GM12878 (cell line): ENCODE measurements around the gene IPPK. TPM values are rescaled to one million over a fixed set of nuclear protein-coding genes. Genes with fewer than 3 reads are reported as not detected.

ENCODE experiments used
- ATAC-seq: fragments of 200-7000 bp; cut with Tn5 transposase; 3 replicates; pipeline ENCODE4 v1.9.1; 2020; ENCODE audit warnings: mild to moderate bottlenecking, moderate library complexity
- BruUV-seq: library from RNA; stranded (reverse); fragments of 400-500 nt; replicated peaks from 2 replicates; lab custom pipeline; 2021; lab: Mats Ljungman, UMichigan
- CTCF ChIA-PET: fragments of 300-600 bp; sonication (Branson Sonifier 250); formaldehyde crosslinking; extraction: SDS; loops from one replicate; lab custom pipeline; 2021; ENCODE audit warnings: inconsistent platforms; lab: Yijun Ruan, JAX
- POLR2A ChIA-PET: fragments of 350-600 bp; formaldehyde crosslinking; extraction: SDS; loops from one replicate; lab custom pipeline; 2021; ENCODE audit warnings: inconsistent platforms; lab: Charles Lee
- RAD21 ChIA-PET: fragments of 300-600 bp; sonication (Branson Sonifier 250); formaldehyde crosslinking; loops from one replicate; lab custom pipeline; 2023; ENCODE audit warnings: antibody characterized with exemption; ENCODE audit not compliant: unreplicated experiment; lab: Charles Lee
- SMC1A ChIA-PET: fragments of 300-600 bp; sonication (Branson Sonifier 250); formaldehyde crosslinking; loops from one replicate; lab custom pipeline; 2023; ENCODE audit not compliant: unreplicated experiment, uncharacterized antibody; lab: Charles Lee
- DNase-seq: peaks from one replicate; pipeline ENCODE4 v3.0.0-alpha.2; 2011; ENCODE audit warnings: low read depth, low spot score
- FAIRE-seq: peaks from 3 replicates; lab custom pipeline; 2011; peaks lifted over from hg19 to GRCh38; lab: Jason Lieb, UNC
- H2AFZ ChIP-seq: 2 replicates; pipeline ENCODE4 v1.6.0; 2011; ENCODE audit warnings: low read depth, low read length, control low read depth; ENCODE audit not compliant: control insufficient read depth
- H3K27ac ChIP-seq: 2 replicates; pipeline ENCODE4 v1.5.1; 2011; ENCODE audit warnings: control low read depth; ENCODE audit not compliant: control insufficient read depth, insufficient read depth
- H3K27me3 ChIP-seq, 2 experiments: replicated peaks in 1 of 2; 2 replicates each; pipeline versions ENCODE4 v1.6.0 to v1.6.1; 2011; ENCODE audit warnings: low read length in 1 of 2; ENCODE audit not compliant: control insufficient read depth in 2 of 2, insufficient read depth in 2 of 2
- H3K36me3 ChIP-seq, 2 experiments: 2 replicates each; pipeline ENCODE4 v1.5.1; 2011; ENCODE audit warnings: low read length in 1 of 2; ENCODE audit not compliant: control insufficient read depth in 2 of 2, insufficient read depth in 2 of 2
- H3K4me1 ChIP-seq: 2 replicates; pipeline ENCODE4 v1.6.1; 2011; ENCODE audit warnings: mild to moderate bottlenecking, low read length, moderate library complexity, mixed read lengths; ENCODE audit not compliant: control insufficient read depth, insufficient read depth
- H3K4me2 ChIP-seq: 2 replicates; pipeline ENCODE4 v1.6.0; 2011; ENCODE audit warnings: control low read depth; ENCODE audit not compliant: control insufficient read depth, insufficient read depth
- H3K4me3 ChIP-seq: fragments of 200-600 bp; sonication (generic); 2 replicates; pipeline ENCODE4 v1.5.1; 2016
- H3K79me2 ChIP-seq: 2 replicates; pipeline ENCODE4 v1.6.0; 2011; ENCODE audit warnings: low read length; ENCODE audit not compliant: control insufficient read depth, insufficient read depth
- H3K9ac ChIP-seq: 2 replicates; pipeline ENCODE4 v1.8.0; 2011; ENCODE audit warnings: low read length, control low read depth, mixed read lengths; ENCODE audit not compliant: control insufficient read depth, insufficient read depth
- H3K9me3 ChIP-seq: replicated peaks from 3 replicates; pipeline ENCODE4 v1.5.1; 2011; ENCODE audit warnings: mild to moderate bottlenecking, low read length; ENCODE audit not compliant: control insufficient read depth, insufficient read depth
- H4K20me1 ChIP-seq: 2 replicates; pipeline ENCODE4 v1.6.0; 2011; ENCODE audit not compliant: control insufficient read depth, insufficient read depth
- BCLAF1 ChIP-seq: fragments of 450-650 bp; IDR thresholded peaks from 2 replicates; pipeline ENCODE4 v1.6.1; 2017; ENCODE audit warnings: antibody characterized with exemption, mild to moderate bottlenecking, moderate library complexity
- DPF2 ChIP-seq: fragments of 450-650 bp; IDR thresholded peaks from 2 replicates; pipeline ENCODE4 v1.6.1; 2017; ENCODE audit warnings: mild to moderate bottlenecking
- IRF3 ChIP-seq: fragments of 450-650 bp; IDR thresholded peaks from 2 replicates; pipeline ENCODE4 v1.6.1; 2014; ENCODE audit warnings: mild to moderate bottlenecking
- JUND ChIP-seq: IDR thresholded peaks from 2 replicates; pipeline ENCODE4 v1.6.1; 2012; ENCODE audit warnings: low read depth, mild to moderate bottlenecking, low read length, improper control_type of control experiment, moderate library complexity
- KAT2A ChIP-seq: conservative IDR thresholded peaks from 2 replicates; pipeline ENCODE4 v1.6.1; 2011; ENCODE audit warnings: low read depth, low read length; ENCODE audit not compliant: control insufficient read depth
- NRF1 ChIP-seq: conservative IDR thresholded peaks from 2 replicates; pipeline ENCODE4 v1.6.1; 2011; ENCODE audit warnings: mild to moderate bottlenecking, low read depth, low read length, improper control_type of control experiment
- POLR2AphosphoS2 ChIP-seq: IDR thresholded peaks from 2 replicates; pipeline ENCODE4 v1.6.1; 2011; ENCODE audit warnings: low read depth, mild to moderate bottlenecking, low read length, improper control_type of control experiment, moderate library complexity
- SMARCA5 ChIP-seq: fragments of 450-650 bp; IDR thresholded peaks from 2 replicates; pipeline ENCODE4 v1.6.1; 2017; ENCODE audit warnings: mild to moderate bottlenecking
- SMC3 ChIP-seq: IDR thresholded peaks from 2 replicates; pipeline ENCODE4 v1.6.1; 2011; ENCODE audit warnings: low read length, improper control_type of control experiment, borderline replicate concordance
- SUPT20H ChIP-seq: IDR thresholded peaks from 2 replicates; pipeline ENCODE4 v1.6.1; 2011; ENCODE audit warnings: low read depth, mild to moderate bottlenecking, low read length, moderate library complexity, borderline replicate concordance; ENCODE audit not compliant: control insufficient read depth
- ZNF217 ChIP-seq: fragments of 450-650 bp; IDR thresholded peaks from 2 replicates; pipeline ENCODE4 v1.6.1; 2017; ENCODE audit warnings: antibody characterized with exemption, mild to moderate bottlenecking
- ZNF274 ChIP-seq: IDR thresholded peaks from one replicate; pipeline ENCODE4 v1.8.0; 2011; ENCODE audit not compliant: insufficient read length, insufficient read depth
- ZNF592 ChIP-seq: fragments of 450-650 bp; IDR thresholded peaks from 2 replicates; pipeline ENCODE4 v1.6.1; 2017; ENCODE audit warnings: mild to moderate bottlenecking, moderate library complexity
- ZSCAN29 ChIP-seq: fragments of 450-650 bp; IDR thresholded peaks from 2 replicates; pipeline ENCODE4 v1.6.1; 2017; ENCODE audit warnings: mild to moderate bottlenecking, moderate library complexity
- whole genome bisulfite sequencing: methylation state at CpG from one replicate; pipeline ENCODE4 v1.1.6; 2016; ENCODE audit warnings: low lambda C conversion rate; ENCODE audit not compliant: insufficient replicate concordance, insufficient coverage; ENCODE audit errors: missing lambda C conversion rate; 5-methylcytosine and 5-hydroxymethylcytosine counted together
- in situ Hi-C: fragments of 300-500 bp; cut with MboI; formaldehyde crosslinking; loops from 9 replicates; pipeline ENCODE4 v1.14.3; 2018; ENCODE audit warnings: mixed read lengths
- intact Hi-C: fragments of 100-400 bp; cut with micrococcal nuclease; formaldehyde crosslinking; loops from one replicate; pipeline ENCODE4 v1.14.2; 2022; ENCODE audit not compliant: unreplicated experiment
- polyA plus RNA-seq, 11 experiments: library from polyadenylated mRNA; depleted of rRNA in 4 of 11; unstranded in 6 of 11; stranded (reverse) in 5 of 11; fragments of >200 nt; fragmentation: Nextera tagmentation in 4 of 11; fragmentation: Illumina TruSeq in 1 of 11; extraction: Ambion mirVana in 4 of 11; extraction: Trizol in 1 of 11; gene quantifications; 1 replicate in 1 of 11; 2 replicates in 10 of 11; pipeline versions ENCODE4 v1.2.1 to v1.2.3, GENCODE V29; 2011 to 2016; ENCODE audit warnings: inconsistent platforms in 2 of 11, missing spikeins in 2 of 11, low read depth in 1 of 11
- total RNA-seq, 4 experiments: library from RNA; depleted of rRNA in 3 of 4; stranded (reverse); fragments of >200 nt in 3 of 4; fragmentation: Illumina TruSeq in 1 of 4; extraction: Trizol in 1 of 4; gene quantifications; 2 replicates each; pipeline versions ENCODE4 v1.2.1 to v1.2.3, GENCODE V29; 2013 to 2021

IPPK gene
- total and polyA plus RNA-seq, 10 of the 15 experiments (the other 5 are each of a cell fraction or from before 2014, with no cell fraction given), result 2.1 to 22.1 (median 11.4) TPM

GRCh38 chr9:92666912-92667532 lies 2.9 kb downstream of the IPPK start (continued):
- no peak for TF ChIP-seq SUPT20H
- TF ChIP-seq, all 136 proteins: peak for 0

GRCh38 chr9:92666236-92666635 lies 3.7 kb downstream of the IPPK start:
- Histone ChIP-seq H2AFZ (no peak overlapping the region), H3K4me1 (peaks cover 25% of the 10 kb centered on the region), H3K9ac (no peak overlapping the region), H4K20me1 (peaks cover 4% of the 10 kb centered on the region; the same call in 1 of the 2 replicates), H3K9me3 (no peaks in the 10 kb centered on the region; the same call in 2 of the 3 replicates), H3K4me3 (no peak overlapping the region), H3K36me3 (peaks cover 2 to 27% of the 10 kb centered on the region in 2 experiments; a peak in 3 of 4 replicates), H3K79me2 (peaks cover 69% of the 10 kb centered on the region), H3K4me2 (peak overlapping the region; percentile 41), H3K27ac (no peak overlapping the region), H3K27me3 (no peaks in the 10 kb centered on the region)
- intact Hi-C loops (loop anchor here (5.0 kb wide), 1 partner anchor 41 kb away; no protein-coding TSS in a partner anchor), in situ Hi-C loops (no loop called here)
- FAIRE-seq (no peak), DNase-seq (no peak), ATAC-seq (no peak)
- SMC1A ChIA-PET, result interaction anchor here (1.0 kb wide), 1 partner anchor 98 kb away, joined by 3 read pairs; no protein-coding TSS in a partner anchor
- 95% methylated on average over 6 of the region's 6 CpGs for WGBS
- RAD21 ChIA-PET, result no interaction called here
- CTCF ChIA-PET, result interaction anchor here (0.7 to 1.8 kb wide), 2 partner anchors 41 to 164 kb away, joined by 3 to 4 read pairs; no protein-coding TSS in a partner anchor
- BruUV-seq, result no TSS peak
- POLR2A ChIA-PET, result interaction anchor here (1.5 kb wide), 1 partner anchor 210 kb away, joined by 4 read pairs; no protein-coding TSS in a partner anchor
- no peak for TF ChIP-seq ZSCAN29
- TF ChIP-seq IRF3, result no peak
- no peak for TF ChIP-seq POLR2AphosphoS2
- no peak for TF ChIP-seq KAT2A
- TF ChIP-seq ZNF217, result no peak
- no peak for TF ChIP-seq ZNF274
- no peak for TF ChIP-seq ZNF592
- TF ChIP-seq SMARCA5, result no peak
- TF ChIP-seq JUND, result no peak
- TF ChIP-seq SMC3, result no peak
- TF ChIP-seq DPF2, result no peak
- TF ChIP-seq NRF1, result no peak
- TF ChIP-seq BCLAF1, result no peak
